ENCODE data around the gene BCCIP.

GRCh38 chr10:125850766-125851731 lies 27.7 kb downstream of the BCCIP start:
- no peak for TF ChIP-seq MAX (IDR thresholded peaks at IDR 0.05; ENCODE audit: low read depth, low read length)
- TF ChIP-seq POLR2A (IDR thresholded peaks at IDR 0.05; ENCODE audit: extremely low read depth, insufficient read length) = no peak
- no peak for TF ChIP-seq CTCF (IDR thresholded peaks at IDR 0.05; ENCODE audit: low read depth, low read length)
